Right ventricle myocardium inferior (tissue), 1 donor: ENCODE results near the gene HEATR5A. TPM values are rescaled to one million over a fixed set of nuclear protein-coding genes. Genes with fewer than 3 reads are reported as not detected.
"Not testable (repeated sequence)": the region's sequence is repeated elsewhere in the genome, so short reads cannot be mapped to it uniquely, and the experiment has no call there.

Experiments
- ATAC-seq: fragments of 200-7000 bp; cut with Tn5 transposase; one replicate; pipeline ENCODE4 v1.9.1; 2020; ENCODE audit warnings: mild to moderate bottlenecking, moderate library complexity
- DNase-seq: peaks from one replicate; pipeline ENCODE4 v3.0.0; 2021; ENCODE audit errors: missing footprints
- intact Hi-C: fragments of 100-400 bp; cut with DNase I; formaldehyde crosslinking; loops from one replicate; pipeline ENCODE4 v1.11.0; 2022
- total RNA-seq: library from RNA; stranded (reverse); fragmentation: NEBNext Ultra II Directional; extraction: Animal tissue kit (Norgen Biotek cat#: 25700); gene quantifications from one replicate; pipeline ENCODE4 v1.2.1, GENCODE V29; 2021
- donor health status: DM: no; HTN: yes; CAD: no; lungs with severe emphysema.

The HEATR5A gene
- total RNA-seq, 1 donor from 2014 or later = 48.1 TPM

GRCh38 chr14:31300883-31301282, 119.5 kb downstream of the HEATR5A start:
- intact Hi-C loops = no loop called here
- no peak for ATAC-seq
- DNase-seq = no peak

- DNase-seq = no peak
- intact Hi-C loops = no loop called here
- no peak for ATAC-seq
These were observed 120.1 kb downstream of the HEATR5A start for GRCh38 chr14:31300296-31300695.

- no peak for ATAC-seq
- intact Hi-C loops = no loop called here
- no peak for DNase-seq
These were observed 122.5 kb downstream of the HEATR5A start for GRCh38 chr14:31297701-31298344.

GRCh38 chr14:31297112-31297511, 123.2 kb downstream of the HEATR5A start:
- intact Hi-C loops = no loop called here
- no peak for DNase-seq
- no peak for ATAC-seq

GRCh38 chr14:31294746-31295405, 125.5 kb downstream of the HEATR5A start:
- no peak for DNase-seq
- intact Hi-C loops = no loop called here
- ATAC-seq = no peak

- no peak for DNase-seq
- no peak for ATAC-seq
- intact Hi-C loops = no loop called here
These were observed 127.3 kb downstream of the HEATR5A start for GRCh38 chr14:31292937-31293616.

- no peak for ATAC-seq
- intact Hi-C loops = no loop called here
- no peak for DNase-seq
These were observed 129.1 kb downstream of the HEATR5A start for GRCh38 chr14:31291210-31291609.

GRCh38 chr14:31287294-31287972, 132.9 kb downstream of the HEATR5A start:
- ATAC-seq (no peak), DNase-seq (no peak)
- intact Hi-C loops = no loop called here

GRCh38 chr14:31286456-31287293, 133.7 kb downstream of the HEATR5A start:
- ATAC-seq (no peak), DNase-seq (no peak)
- intact Hi-C loops = no loop called here

GRCh38 chr14:31283578-31284252, 136.6 kb downstream of the HEATR5A start:
- intact Hi-C loops = no loop called here
- ATAC-seq (no peak), DNase-seq (no peak)

- no peak for ATAC-seq
- intact Hi-C loops = no loop called here
- no peak for DNase-seq
These were observed 137.2 kb downstream of the HEATR5A start for GRCh38 chr14:31283153-31283552.

GRCh38 chr14:31280871-31281220, 139.5 kb downstream of the HEATR5A start:
- intact Hi-C loops = no loop called here
- no peak for DNase-seq
- no peak for ATAC-seq

GRCh38 chr14:31280132-31280870, 140.0 kb downstream of the HEATR5A start:
- no peak for DNase-seq
- ATAC-seq = no peak
- intact Hi-C loops = no loop called here

- DNase-seq = no peak
- intact Hi-C loops = no loop called here
- ATAC-seq = no peak
These were observed 141.5 kb downstream of the HEATR5A start for GRCh38 chr14:31278883-31279282.

- no peak for DNase-seq
- intact Hi-C loops = no loop called here
- ATAC-seq = no peak
These were observed 143.3 kb downstream of the HEATR5A start for GRCh38 chr14:31277085-31277484.

GRCh38 chr14:31276417-31276816, 143.9 kb downstream of the HEATR5A start:
- ATAC-seq, DNase-seq, intact Hi-C loops: not testable (repeated sequence)

- intact Hi-C loops = no loop called here
- no peak for DNase-seq
- no peak for ATAC-seq
These were observed 144.6 kb downstream of the HEATR5A start for GRCh38 chr14:31275731-31276130.

- intact Hi-C loops = no loop called here
- DNase-seq (no peak), ATAC-seq (no peak)
These were observed 148.7 kb downstream of the HEATR5A start for GRCh38 chr14:31271648-31272047.
